Neural cell (in vitro differentiated cells): Measurements from ENCODE around the gene PPP6R1.

Experiments used
- EZH2 ChIP-seq: fragments of 200-600, 300-800 bp; shearing (Covaris generic), sonication (generic); IDR thresholded peaks from 2 replicates; pipeline ENCODE4 v1.6.1; 2014; ENCODE audit warnings: antibody characterized with exemption, low read length, borderline replicate concordance, mild to moderate bottlenecking; ENCODE audit not compliant: insufficient read depth, poor library complexity, severe bottlenecking
- REST ChIP-seq: IDR thresholded peaks from 2 replicates; pipeline ENCODE4 v1.6.1; 2012; ENCODE audit warnings: borderline replicate concordance
- TF ChIP-seq, protein P1 (sequence below): fragments of 450-650 bp; IDR thresholded peaks from 2 replicates; pipeline ENCODE4 v1.5.1; 2014; ENCODE audit warnings: antibody characterized with exemption, mild to moderate bottlenecking, moderate library complexity; ENCODE audit not compliant: poor library complexity, severe bottlenecking

DNA sequence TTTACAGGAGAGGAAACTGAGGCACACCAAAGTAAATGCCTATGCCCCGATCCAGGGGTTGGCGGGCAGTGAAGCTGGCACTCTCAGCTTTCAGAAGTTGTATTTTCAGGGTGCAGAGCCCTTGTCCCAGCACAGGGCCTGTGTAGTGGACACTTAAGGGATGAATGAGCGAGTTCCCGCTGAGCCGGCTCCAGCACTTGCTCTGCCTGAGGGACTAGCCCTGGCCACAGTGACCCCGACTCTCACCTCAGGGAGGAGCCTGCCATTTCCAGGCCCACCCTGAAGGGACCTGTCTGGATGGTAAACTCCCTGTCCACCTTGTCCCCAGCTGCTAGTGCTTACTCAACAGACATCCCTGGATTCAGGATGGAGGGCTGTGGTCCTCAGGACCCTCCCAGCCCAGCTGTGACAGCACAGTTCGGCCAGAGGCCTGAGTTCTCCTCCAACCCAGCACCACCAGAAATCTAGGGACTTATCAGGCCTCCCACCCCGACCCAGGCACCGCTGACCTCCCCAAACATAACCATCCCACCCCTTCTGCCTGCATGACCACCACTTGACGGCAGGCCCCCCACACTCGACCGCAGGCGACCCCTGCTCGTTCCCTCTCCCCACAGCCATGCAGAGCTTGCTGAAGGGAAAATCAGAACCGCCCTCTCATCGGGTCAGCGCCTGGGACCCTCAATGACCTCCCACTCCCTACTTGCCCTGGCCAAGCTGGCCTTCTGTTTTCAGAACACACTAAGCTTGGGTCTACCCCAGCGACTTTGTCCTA is 8.4 kb downstream of the PPP6R1 start:
- TF ChIP-seq, protein P1, sequence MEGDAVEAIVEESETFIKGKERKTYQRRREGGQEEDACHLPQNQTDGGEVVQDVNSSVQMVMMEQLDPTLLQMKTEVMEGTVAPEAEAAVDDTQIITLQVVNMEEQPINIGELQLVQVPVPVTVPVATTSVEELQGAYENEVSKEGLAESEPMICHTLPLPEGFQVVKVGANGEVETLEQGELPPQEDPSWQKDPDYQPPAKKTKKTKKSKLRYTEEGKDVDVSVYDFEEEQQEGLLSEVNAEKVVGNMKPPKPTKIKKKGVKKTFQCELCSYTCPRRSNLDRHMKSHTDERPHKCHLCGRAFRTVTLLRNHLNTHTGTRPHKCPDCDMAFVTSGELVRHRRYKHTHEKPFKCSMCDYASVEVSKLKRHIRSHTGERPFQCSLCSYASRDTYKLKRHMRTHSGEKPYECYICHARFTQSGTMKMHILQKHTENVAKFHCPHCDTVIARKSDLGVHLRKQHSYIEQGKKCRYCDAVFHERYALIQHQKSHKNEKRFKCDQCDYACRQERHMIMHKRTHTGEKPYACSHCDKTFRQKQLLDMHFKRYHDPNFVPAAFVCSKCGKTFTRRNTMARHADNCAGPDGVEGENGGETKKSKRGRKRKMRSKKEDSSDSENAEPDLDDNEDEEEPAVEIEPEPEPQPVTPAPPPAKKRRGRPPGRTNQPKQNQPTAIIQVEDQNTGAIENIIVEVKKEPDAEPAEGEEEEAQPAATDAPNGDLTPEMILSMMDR, result no peak
- no peak for TF ChIP-seq EZH2
- no peak for TF ChIP-seq REST
